KMS-11 (cell line): Measurements from ENCODE around the gene VAC14.

Source experiments
- H2AFZ ChIP-seq: fragments of 200-600 bp; sonication (generic); 2 replicates; pipeline ENCODE4 v1.6.1; 2016; ENCODE audit warnings: antibody characterized with exemption, mixed run types, low read depth
- H3K27ac ChIP-seq: fragments of 200-600 bp; sonication (generic); 2 replicates; pipeline ENCODE4 v1.6.1; 2016; ENCODE audit warnings: mild to moderate bottlenecking, mixed run types
- H3K27me3 ChIP-seq: fragments of 200-600 bp; sonication (generic); 2 replicates; pipeline ENCODE4 v1.6.1; 2017; ENCODE audit warnings: mild to moderate bottlenecking, low read depth, mixed run types, moderate library complexity; ENCODE audit not compliant: insufficient read depth
- H3K36me3 ChIP-seq: fragments of 200-600 bp; sonication (generic); 2 replicates; pipeline ENCODE4 v1.6.1; 2017; ENCODE audit warnings: mild to moderate bottlenecking, mixed run types; ENCODE audit not compliant: insufficient read depth
- H3K4me1 ChIP-seq: fragments of 200-600 bp; sonication (generic); 2 replicates; pipeline ENCODE4 v1.6.1; 2016; ENCODE audit warnings: mild to moderate bottlenecking, low read depth, mixed run types; ENCODE audit not compliant: poor library complexity, severe bottlenecking
- H3K4me2 ChIP-seq: fragments of 200-600 bp; sonication (generic); 2 replicates; pipeline ENCODE4 v1.7.0; 2016; ENCODE audit warnings: mild to moderate bottlenecking, mixed run types
- H3K4me3 ChIP-seq: fragments of 200-600 bp; sonication (generic); IDR thresholded peaks from 2 replicates; pipeline ENCODE4 v1.6.1; 2017; ENCODE audit warnings: low read depth, low read length, mixed read lengths; ENCODE audit not compliant: insufficient read depth
- H3K79me2 ChIP-seq: fragments of 200-600 bp; sonication (generic); 2 replicates; pipeline ENCODE4 v1.6.1; 2016; ENCODE audit warnings: low read depth, mixed run types; ENCODE audit not compliant: insufficient read depth
- H3K9ac ChIP-seq: fragments of 200-600 bp; sonication (generic); 2 replicates; pipeline ENCODE4 v1.6.1; 2016; ENCODE audit warnings: mild to moderate bottlenecking, mixed run types
- H4K20me1 ChIP-seq: fragments of 200-600 bp; sonication (generic); 2 replicates; pipeline ENCODE4 v1.6.1; 2016; ENCODE audit warnings: mild to moderate bottlenecking, mixed run types; ENCODE audit not compliant: insufficient read depth
- TF ChIP-seq, protein P1 (sequence below): fragments of 200-600 bp; sonication (generic); conservative IDR thresholded peaks from 2 replicates; pipeline ENCODE4 v1.6.1; 2017; ENCODE audit warnings: low read depth, mild to moderate bottlenecking, antibody characterized with exemption, low read length, moderate library complexity, mixed read lengths

VAC14 gene

DNA sequence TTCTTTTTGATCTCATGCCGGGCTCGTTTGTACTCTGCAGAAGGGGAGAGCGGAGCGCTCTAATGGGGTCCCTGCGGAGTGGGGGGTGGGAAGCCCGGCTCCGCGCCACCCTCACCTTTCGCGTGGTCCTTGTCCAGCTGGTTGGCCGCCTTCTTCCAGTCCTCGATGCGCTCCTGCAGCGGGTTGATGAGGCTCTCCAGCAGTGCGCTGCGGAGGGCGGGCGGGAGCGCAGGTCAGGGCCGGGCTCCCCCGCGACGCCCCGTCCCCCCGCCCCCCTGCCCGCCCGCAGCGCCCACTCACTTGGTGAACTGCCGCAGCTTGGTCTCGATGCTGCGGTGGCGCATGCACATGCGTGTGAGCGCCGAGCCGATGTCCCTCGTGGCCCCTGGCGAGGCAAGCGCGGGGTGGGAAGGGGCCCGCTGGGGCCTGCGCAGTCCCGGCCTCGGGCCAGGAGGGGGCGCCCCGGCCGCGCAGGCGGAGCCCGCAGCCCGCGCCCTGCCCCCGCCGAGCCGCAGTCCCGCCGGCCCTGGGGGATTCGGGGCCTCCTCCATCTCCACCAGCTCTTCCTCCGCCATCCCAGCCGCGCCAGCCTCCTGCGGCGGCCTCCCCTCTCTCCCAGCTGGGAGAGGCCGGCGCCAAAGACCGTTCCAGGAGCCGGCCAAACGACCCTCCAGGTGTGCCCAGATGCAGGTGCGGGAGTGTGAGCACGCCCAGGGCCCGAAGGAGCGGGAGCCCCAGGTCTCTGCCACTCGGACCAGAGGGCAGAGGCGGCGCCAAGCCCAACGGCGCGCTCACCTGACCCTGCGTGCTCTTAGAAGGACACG is 121.1 kb downstream of the VAC14 start:
- no peaks in the 10 kb centered on the region for H3K36me3 ChIP-seq
- TF ChIP-seq, protein P1, sequence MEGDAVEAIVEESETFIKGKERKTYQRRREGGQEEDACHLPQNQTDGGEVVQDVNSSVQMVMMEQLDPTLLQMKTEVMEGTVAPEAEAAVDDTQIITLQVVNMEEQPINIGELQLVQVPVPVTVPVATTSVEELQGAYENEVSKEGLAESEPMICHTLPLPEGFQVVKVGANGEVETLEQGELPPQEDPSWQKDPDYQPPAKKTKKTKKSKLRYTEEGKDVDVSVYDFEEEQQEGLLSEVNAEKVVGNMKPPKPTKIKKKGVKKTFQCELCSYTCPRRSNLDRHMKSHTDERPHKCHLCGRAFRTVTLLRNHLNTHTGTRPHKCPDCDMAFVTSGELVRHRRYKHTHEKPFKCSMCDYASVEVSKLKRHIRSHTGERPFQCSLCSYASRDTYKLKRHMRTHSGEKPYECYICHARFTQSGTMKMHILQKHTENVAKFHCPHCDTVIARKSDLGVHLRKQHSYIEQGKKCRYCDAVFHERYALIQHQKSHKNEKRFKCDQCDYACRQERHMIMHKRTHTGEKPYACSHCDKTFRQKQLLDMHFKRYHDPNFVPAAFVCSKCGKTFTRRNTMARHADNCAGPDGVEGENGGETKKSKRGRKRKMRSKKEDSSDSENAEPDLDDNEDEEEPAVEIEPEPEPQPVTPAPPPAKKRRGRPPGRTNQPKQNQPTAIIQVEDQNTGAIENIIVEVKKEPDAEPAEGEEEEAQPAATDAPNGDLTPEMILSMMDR, result no peak; the same call in none of the 2 replicates
- no peaks in the 10 kb centered on the region for H3K4me1 ChIP-seq
- no peak overlapping the region for H3K4me3 ChIP-seq
- no peaks in the 10 kb centered on the region for H3K27me3 ChIP-seq
- no peak overlapping the region for H2AFZ ChIP-seq
- no peak overlapping the region for H3K4me2 ChIP-seq
- H3K79me2 ChIP-seq, result no peaks in the 10 kb centered on the region
- no peak overlapping the region for H3K9ac ChIP-seq
- no peaks in the 10 kb centered on the region for H4K20me1 ChIP-seq
- no peak overlapping the region for H3K27ac ChIP-seq

DNA sequence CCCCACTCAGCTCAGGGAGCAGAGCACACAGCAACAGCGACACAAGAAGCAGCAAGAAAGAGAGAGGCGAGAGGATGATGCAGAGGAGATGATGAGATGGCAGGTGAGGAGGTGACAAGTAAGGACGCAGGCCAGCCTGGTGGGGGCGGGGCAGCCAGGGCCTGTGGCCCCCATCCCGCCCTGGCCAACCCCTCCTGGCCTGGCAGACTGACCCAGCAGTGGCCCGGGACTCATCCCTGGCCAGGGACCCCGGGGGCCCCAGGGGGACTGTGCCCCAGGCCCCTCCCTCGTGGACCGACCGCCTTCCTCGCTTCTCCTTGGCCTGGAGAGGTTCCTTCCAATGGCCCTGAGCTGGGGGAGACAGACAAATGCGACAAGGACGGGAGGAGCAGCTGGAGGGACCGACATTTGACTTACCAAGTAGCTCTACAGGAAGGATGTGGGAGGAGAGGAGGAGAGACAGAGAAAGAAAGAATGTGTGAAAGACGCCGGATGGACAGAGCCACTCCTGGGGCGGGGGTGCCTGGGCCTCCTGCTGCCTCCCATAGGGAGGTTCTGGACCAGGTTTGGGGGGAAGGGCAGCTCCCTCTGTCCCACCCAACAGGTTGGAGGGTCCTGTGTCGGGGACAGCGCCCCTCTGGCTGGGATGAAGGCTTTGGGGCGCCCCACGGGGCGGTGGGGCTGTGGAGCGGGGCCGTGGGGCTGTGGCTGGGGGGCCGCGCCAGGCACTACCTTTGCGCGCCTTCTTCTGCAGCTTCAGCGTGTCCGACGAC is 121.9 kb downstream of the VAC14 start:
- no peaks in the 10 kb centered on the region for H3K79me2 ChIP-seq
- no peaks in the 10 kb centered on the region for H3K36me3 ChIP-seq
- no peak overlapping the region for H3K4me3 ChIP-seq
- H3K9ac ChIP-seq, result no peak overlapping the region
- no peaks in the 10 kb centered on the region for H3K27me3 ChIP-seq
- no peak overlapping the region for H3K4me2 ChIP-seq
- H2AFZ ChIP-seq, result no peak overlapping the region
- no peaks in the 10 kb centered on the region for H4K20me1 ChIP-seq
- TF ChIP-seq, protein P1, result no peak
- no peaks in the 10 kb centered on the region for H3K4me1 ChIP-seq
- no peak overlapping the region for H3K27ac ChIP-seq

DNA sequence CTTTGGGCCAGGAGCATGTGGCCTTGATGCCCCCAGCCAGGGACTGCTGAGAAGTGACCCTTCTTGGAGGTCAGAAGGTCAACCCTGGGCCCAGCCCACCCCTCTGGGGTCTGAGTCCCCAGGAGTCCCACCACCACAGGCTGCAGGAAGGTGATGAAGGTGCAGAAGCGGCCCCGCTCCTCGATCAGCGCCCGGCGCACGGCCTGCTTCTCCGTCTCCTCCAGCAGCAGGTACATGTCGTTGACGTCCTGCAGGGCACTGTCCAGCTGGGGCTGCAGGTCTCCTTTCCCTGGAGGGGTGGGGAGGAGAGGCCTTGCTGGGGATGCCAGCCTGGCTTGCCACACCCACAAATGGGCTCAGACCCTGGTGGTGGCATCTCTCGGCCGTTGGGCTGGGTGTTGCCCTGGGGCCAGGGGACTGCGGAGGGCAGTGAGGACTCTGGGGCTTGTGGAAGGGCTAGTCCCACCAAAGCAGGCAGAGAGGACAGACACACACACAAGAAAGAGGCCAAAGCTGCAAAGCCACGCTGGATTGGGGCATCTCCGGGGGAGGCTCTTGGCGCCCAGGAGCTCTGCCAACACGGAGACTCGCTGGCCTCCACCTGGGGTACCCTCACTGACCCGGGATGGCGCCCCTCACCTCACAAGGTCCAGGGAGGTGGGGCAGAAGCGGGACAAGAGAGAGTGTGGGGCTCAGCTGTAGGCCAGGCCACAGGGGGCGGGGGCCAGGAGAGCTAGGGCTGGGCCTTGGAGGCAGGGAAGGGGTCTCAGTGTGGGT is 122.6 kb downstream of the VAC14 start:
- H3K36me3 ChIP-seq, result no peaks in the 10 kb centered on the region
- H3K9ac ChIP-seq, result no peak overlapping the region
- TF ChIP-seq, protein P1, result no peak
- H3K4me2 ChIP-seq, result no peak overlapping the region
- H3K4me1 ChIP-seq, result no peaks in the 10 kb centered on the region
- no peaks in the 10 kb centered on the region for H3K27me3 ChIP-seq
- no peak overlapping the region for H3K4me3 ChIP-seq
- no peaks in the 10 kb centered on the region for H3K79me2 ChIP-seq
- H2AFZ ChIP-seq, result no peak overlapping the region
- H4K20me1 ChIP-seq, result no peaks in the 10 kb centered on the region
- H3K27ac ChIP-seq, result no peak overlapping the region

DNA sequence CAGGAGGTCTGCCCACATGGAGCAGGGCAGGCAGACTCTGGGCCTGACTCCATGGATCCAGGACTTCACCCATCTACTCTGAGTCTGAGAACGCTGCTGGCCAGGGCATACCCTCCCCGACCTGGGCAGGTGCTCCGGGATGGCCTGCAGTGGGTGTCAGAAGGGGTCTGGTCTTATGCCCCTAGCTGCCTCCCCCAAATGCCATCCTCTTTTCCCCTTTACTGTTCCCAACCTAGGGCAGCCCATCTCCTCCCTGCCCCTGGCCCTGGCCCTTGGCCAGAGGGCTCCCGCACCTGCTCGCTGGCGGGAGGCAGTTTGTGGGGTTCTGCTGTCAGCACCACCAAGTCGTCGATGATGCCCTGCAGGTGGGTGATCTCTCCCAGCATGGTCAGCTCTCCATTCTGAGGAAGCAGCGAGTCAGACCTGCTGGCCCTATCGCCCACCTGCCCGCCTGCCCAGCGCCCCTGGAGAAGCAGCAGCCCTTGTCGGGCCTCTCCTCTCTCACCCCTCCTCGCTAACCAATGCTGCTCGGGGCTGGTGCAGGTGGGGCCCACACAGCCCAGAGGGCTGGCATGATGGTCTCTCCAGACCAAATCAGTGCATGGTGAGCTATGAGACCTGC is 123.3 kb downstream of the VAC14 start:
- Histone ChIP-seq H3K36me3 (no peaks in the 10 kb centered on the region), H3K27me3 (no peaks in the 10 kb centered on the region), H3K4me1 (no peaks in the 10 kb centered on the region), H3K79me2 (no peaks in the 10 kb centered on the region), H3K4me2 (no peak overlapping the region), H3K4me3 (no peak overlapping the region), H4K20me1 (no peaks in the 10 kb centered on the region), H2AFZ (no peak overlapping the region), H3K27ac (no peak overlapping the region), H3K9ac (no peak overlapping the region)
- TF ChIP-seq, protein P1, result no peak
